ENCODE results near the gene TMEM45B.

DNA sequence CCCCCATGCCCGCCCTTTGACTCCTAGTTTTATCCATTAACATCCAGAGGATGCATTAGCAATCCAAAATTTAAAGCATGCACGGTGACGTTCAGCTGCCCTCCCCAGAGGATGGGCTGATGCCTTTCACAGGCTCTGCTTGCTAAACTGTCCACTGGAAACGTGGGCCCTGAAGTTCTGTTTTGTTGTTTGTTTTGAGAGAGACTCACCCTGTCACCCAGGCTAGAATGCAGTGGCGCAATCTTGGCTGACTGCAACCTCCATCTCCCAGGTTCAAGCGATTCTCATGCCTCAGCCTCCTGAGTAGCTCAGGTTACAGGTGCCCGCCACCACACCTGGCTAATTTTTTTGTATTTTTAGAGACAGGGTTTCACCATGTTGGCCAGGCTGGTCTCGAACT, 40.4 kb downstream of the TMEM45B start:
- TF ChIP-seq FOXM1 (IDR thresholded peaks at IDR 0.05; ENCODE audit: borderline replicate concordance) = no peak
- no peak for TF ChIP-seq BHLHE40 (IDR thresholded peaks at IDR 0.05; ENCODE audit: borderline replicate concordance)
- TF ChIP-seq TARDBP (IDR thresholded peaks at IDR 0.05) = no peak
- TF ChIP-seq ELF4 (IDR thresholded peaks at IDR 0.05) = no peak
- no peak for TF ChIP-seq ZNF384 (IDR thresholded peaks at IDR 0.05)
- TF ChIP-seq FOXA1 (IDR thresholded peaks at IDR 0.05) = no peak
- no peak for TF ChIP-seq L3MBTL2 (conservative IDR thresholded peaks at IDR 0.05)
- no peak for TF ChIP-seq FOXK2 (IDR thresholded peaks at IDR 0.05)
- no peak for TF ChIP-seq CTBP1 (IDR thresholded peaks at IDR 0.05; ENCODE audit: borderline replicate concordance)
- TF ChIP-seq ARNT (IDR thresholded peaks at IDR 0.05) = no peak
- no peak for TF ChIP-seq LEF1 (IDR thresholded peaks at IDR 0.05; ENCODE audit: borderline replicate concordance)
